ENCODE results near the gene DICER1.

The DICER1 gene

DNA sequence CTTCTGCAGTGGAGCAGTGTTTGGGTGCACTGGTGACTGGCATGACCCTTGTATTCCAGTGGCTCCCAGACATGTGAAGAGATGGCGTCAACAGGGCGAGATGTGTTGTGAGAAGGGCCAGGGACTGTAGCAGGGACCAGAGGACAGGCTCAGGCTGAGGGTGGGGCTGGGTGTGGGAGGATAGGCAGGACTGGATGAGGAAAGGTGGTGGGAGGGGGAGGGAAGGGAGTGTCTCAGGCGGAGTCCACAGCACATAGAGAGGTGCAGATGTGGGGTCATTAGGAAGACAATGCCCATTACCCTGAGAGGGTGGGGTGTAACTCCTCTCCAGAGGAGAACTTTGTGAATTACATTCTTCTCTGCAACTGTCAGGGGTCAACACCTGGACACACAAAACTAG, 78.5 kb downstream of the DICER1 start:
- Histone ChIP-seq H3K36me3 (ENCODE audit: insufficient read depth, low read length) (no peaks in the 10 kb centered on the region), H3K4me2 (ENCODE audit: insufficient read depth, low read length) (no peak overlapping the region), H3K4me1 (ENCODE audit: insufficient read depth, low read length) (no peaks in the 10 kb centered on the region), H3K9ac (ENCODE audit: low read depth, low read length) (no peak overlapping the region), H3K27me3 (ENCODE audit: insufficient read depth, low read length, poor library complexity) (no peaks in the 10 kb centered on the region), H3K27ac (ENCODE audit: low read length) (no peak overlapping the region), H3K9me3 (ENCODE audit: insufficient read depth, low read length, severe bottlenecking) (no peaks in the 10 kb centered on the region), H4K20me1 (ENCODE audit: insufficient read depth, low read length) (no peaks in the 10 kb centered on the region), H2AFZ (ENCODE audit: low read depth, low read length) (no peak overlapping the region), H3K79me2 (ENCODE audit: insufficient read depth, low read length) (no peaks in the 10 kb centered on the region), H3K4me3 (ENCODE audit: low read depth in 1 of 2, low read length in 2 of 2) (no peak overlapping the region)
- ATAC-seq (ENCODE audit: insufficient read depth, low read depth) (no peak), DNase-seq (no peak)
- TF ChIP-seq, protein P1, sequence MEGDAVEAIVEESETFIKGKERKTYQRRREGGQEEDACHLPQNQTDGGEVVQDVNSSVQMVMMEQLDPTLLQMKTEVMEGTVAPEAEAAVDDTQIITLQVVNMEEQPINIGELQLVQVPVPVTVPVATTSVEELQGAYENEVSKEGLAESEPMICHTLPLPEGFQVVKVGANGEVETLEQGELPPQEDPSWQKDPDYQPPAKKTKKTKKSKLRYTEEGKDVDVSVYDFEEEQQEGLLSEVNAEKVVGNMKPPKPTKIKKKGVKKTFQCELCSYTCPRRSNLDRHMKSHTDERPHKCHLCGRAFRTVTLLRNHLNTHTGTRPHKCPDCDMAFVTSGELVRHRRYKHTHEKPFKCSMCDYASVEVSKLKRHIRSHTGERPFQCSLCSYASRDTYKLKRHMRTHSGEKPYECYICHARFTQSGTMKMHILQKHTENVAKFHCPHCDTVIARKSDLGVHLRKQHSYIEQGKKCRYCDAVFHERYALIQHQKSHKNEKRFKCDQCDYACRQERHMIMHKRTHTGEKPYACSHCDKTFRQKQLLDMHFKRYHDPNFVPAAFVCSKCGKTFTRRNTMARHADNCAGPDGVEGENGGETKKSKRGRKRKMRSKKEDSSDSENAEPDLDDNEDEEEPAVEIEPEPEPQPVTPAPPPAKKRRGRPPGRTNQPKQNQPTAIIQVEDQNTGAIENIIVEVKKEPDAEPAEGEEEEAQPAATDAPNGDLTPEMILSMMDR (IDR thresholded peaks at IDR 0.05; ENCODE audit: borderline replicate concordance, extremely low read depth, low read length, poor library complexity, severe bottlenecking), result no peak
- TF ChIP-seq EZH2 (IDR thresholded peaks at IDR 0.05; ENCODE audit: borderline replicate concordance, low read depth, low read length, severe bottlenecking), result no peak

DNA sequence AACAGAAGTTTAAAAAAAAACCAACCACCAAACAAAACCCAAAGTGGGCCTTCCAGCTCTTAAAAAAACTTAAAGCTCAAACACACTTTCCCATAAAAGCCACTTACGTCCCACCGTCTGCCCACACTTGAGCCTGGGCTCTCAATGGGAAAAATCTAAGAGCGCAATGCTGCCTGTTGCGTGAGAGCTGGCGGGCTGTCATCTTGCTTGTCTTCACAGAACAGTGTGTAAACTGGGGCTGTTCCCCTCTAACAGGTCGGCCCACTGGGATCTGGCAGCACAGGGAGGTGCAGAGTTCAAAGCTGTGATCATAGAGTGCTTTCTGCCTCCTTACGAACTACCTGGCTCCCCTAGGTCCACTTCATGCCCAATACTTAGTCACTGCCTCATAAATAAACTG, 80.0 kb downstream of the DICER1 start:
- H3K4me1 ChIP-seq (ENCODE audit: insufficient read depth, low read length), result no peaks in the 10 kb centered on the region
- H3K27me3 ChIP-seq (ENCODE audit: insufficient read depth, low read length, poor library complexity), result no peaks in the 10 kb centered on the region
- H4K20me1 ChIP-seq (ENCODE audit: insufficient read depth, low read length), result no peaks in the 10 kb centered on the region
- no peaks in the 10 kb centered on the region for H3K79me2 ChIP-seq (ENCODE audit: insufficient read depth, low read length)
- TF ChIP-seq, protein P1 (IDR thresholded peaks at IDR 0.05; ENCODE audit: borderline replicate concordance, extremely low read depth, low read length, poor library complexity, severe bottlenecking), result no peak
- TF ChIP-seq EZH2 (IDR thresholded peaks at IDR 0.05; ENCODE audit: borderline replicate concordance, low read depth, low read length, severe bottlenecking), result no peak
- DNase-seq, result no peak
- no peaks in the 10 kb centered on the region for H3K9me3 ChIP-seq (ENCODE audit: insufficient read depth, low read length, severe bottlenecking)
- no peak overlapping the region for H3K4me3 ChIP-seq (ENCODE audit: low read depth in 1 of 2, low read length in 2 of 2)
- no peaks in the 10 kb centered on the region for H3K36me3 ChIP-seq (ENCODE audit: insufficient read depth, low read length)
- no peak overlapping the region for H3K4me2 ChIP-seq (ENCODE audit: insufficient read depth, low read length)
- H2AFZ ChIP-seq (ENCODE audit: low read depth, low read length), result no peak overlapping the region
- no peak overlapping the region for H3K27ac ChIP-seq (ENCODE audit: low read length)
- ATAC-seq (ENCODE audit: insufficient read depth, low read depth), result no peak
- H3K9ac ChIP-seq (ENCODE audit: low read depth, low read length), result no peak overlapping the region

DNA sequence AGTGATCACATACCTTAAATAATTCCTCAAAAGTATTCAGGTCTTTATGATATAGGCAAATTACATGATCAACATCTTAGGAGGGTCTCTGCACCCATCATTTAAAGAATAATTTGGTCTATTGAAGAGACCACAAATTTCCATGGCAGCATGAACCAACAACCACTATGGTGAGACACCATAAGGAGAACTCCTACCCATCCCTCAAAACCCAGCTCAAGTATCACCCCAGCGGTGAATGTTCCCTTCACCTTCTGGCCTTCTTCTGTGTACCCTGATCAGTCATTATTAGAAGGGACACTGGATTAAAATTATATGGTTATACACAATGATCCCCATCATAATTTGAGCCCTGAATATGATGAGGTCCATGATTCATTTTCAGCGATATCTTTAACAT, 81.5 kb downstream of the DICER1 start:
- Histone ChIP-seq H3K27me3 (ENCODE audit: insufficient read depth, low read length, poor library complexity) (no peaks in the 10 kb centered on the region), H3K9me3 (ENCODE audit: insufficient read depth, low read length, severe bottlenecking) (no peaks in the 10 kb centered on the region), H3K4me3 (ENCODE audit: low read depth in 1 of 2, low read length in 2 of 2) (no peak overlapping the region), H3K4me1 (ENCODE audit: insufficient read depth, low read length) (no peaks in the 10 kb centered on the region), H3K79me2 (ENCODE audit: insufficient read depth, low read length) (no peaks in the 10 kb centered on the region), H2AFZ (ENCODE audit: low read depth, low read length) (no peak overlapping the region), H3K9ac (ENCODE audit: low read depth, low read length) (no peak overlapping the region), H3K4me2 (ENCODE audit: insufficient read depth, low read length) (no peak overlapping the region), H3K36me3 (ENCODE audit: insufficient read depth, low read length) (no peaks in the 10 kb centered on the region), H4K20me1 (ENCODE audit: insufficient read depth, low read length) (no peaks in the 10 kb centered on the region), H3K27ac (ENCODE audit: low read length) (no peak overlapping the region)
- TF ChIP-seq, protein P1 (IDR thresholded peaks at IDR 0.05; ENCODE audit: borderline replicate concordance, extremely low read depth, low read length, poor library complexity, severe bottlenecking), result no peak
- no peak for TF ChIP-seq EZH2 (IDR thresholded peaks at IDR 0.05; ENCODE audit: borderline replicate concordance, low read depth, low read length, severe bottlenecking)
- ATAC-seq (ENCODE audit: insufficient read depth, low read depth), result no peak
- DNase-seq, result no peak

DNA sequence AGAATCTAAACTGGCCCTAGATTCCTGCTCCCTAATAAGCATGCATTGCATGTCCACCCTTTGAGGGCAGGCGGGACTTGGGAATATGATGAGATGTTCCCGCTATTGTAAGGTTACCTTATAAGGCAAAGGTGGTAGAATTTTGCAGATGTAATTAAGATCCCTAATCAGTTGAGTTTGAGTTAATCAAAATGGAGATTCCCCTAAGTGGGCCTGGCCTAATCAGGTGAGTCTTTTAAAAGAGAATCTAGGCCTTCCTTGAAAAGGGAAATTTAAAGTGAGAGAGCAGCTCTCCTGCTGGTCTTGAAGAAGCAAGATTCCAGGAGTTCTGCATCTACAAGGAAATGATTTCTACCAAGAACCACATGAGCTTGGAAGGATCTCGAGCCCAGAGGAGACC, 83.4 kb downstream of the DICER1 start:
- Histone ChIP-seq H2AFZ (ENCODE audit: low read depth, low read length) (no peak overlapping the region), H3K36me3 (ENCODE audit: insufficient read depth, low read length) (no peaks in the 10 kb centered on the region), H4K20me1 (ENCODE audit: insufficient read depth, low read length) (no peaks in the 10 kb centered on the region), H3K9ac (ENCODE audit: low read depth, low read length) (no peak overlapping the region), H3K4me1 (ENCODE audit: insufficient read depth, low read length) (no peaks in the 10 kb centered on the region), H3K27ac (ENCODE audit: low read length) (no peak overlapping the region), H3K27me3 (ENCODE audit: insufficient read depth, low read length, poor library complexity) (no peaks in the 10 kb centered on the region), H3K79me2 (ENCODE audit: insufficient read depth, low read length) (no peaks in the 10 kb centered on the region), H3K4me2 (ENCODE audit: insufficient read depth, low read length) (no peak overlapping the region), H3K9me3 (ENCODE audit: insufficient read depth, low read length, severe bottlenecking) (no peaks in the 10 kb centered on the region), H3K4me3 (ENCODE audit: low read depth in 1 of 2, low read length in 2 of 2) (no peak overlapping the region)
- TF ChIP-seq, protein P1 (IDR thresholded peaks at IDR 0.05; ENCODE audit: borderline replicate concordance, extremely low read depth, low read length, poor library complexity, severe bottlenecking), result no peak
- TF ChIP-seq EZH2 (IDR thresholded peaks at IDR 0.05; ENCODE audit: borderline replicate concordance, low read depth, low read length, severe bottlenecking), result no peak
- ATAC-seq (ENCODE audit: insufficient read depth, low read depth) (no peak), DNase-seq (no peak)

Data from DND-41 (cell line).